Keratinocyte (primary cell): ENCODE results near the gene LNPEP. TPM values are rescaled to one million over a fixed set of nuclear protein-coding genes. Genes with fewer than 3 reads are reported as not detected.
A peak's percentile ranks its signal among the peaks of the same experiment; 100 is the strongest.

Source experiments
- DNase-seq: peaks from one replicate; pipeline ENCODE4 v3.0.0-alpha.2; 2011; ENCODE audit warnings: low read depth, missing footprints, low spot score
- FAIRE-seq: peaks from 2 replicates; lab custom pipeline; 2011; peaks lifted over from hg19 to GRCh38; lab: Jason Lieb, UNC
- H2AFZ ChIP-seq: 2 replicates; pipeline ENCODE4 v1.6.0; 2012; ENCODE audit warnings: low read length, control low read depth, inconsistent platforms; ENCODE audit not compliant: control insufficient read depth
- H3K27ac ChIP-seq: 2 replicates; pipeline ENCODE4 v1.5.1; 2011; ENCODE audit warnings: low read length; ENCODE audit not compliant: control insufficient read depth, insufficient read depth
- H3K27me3 ChIP-seq: 3 replicates; pipeline ENCODE4 v1.6.0; 2011; ENCODE audit warnings: low read length; ENCODE audit not compliant: control insufficient read depth, insufficient read depth; ENCODE audit errors: extremely low read depth
- H3K36me3 ChIP-seq, 2 experiments: 2 replicates in 1 of 2; 3 replicates in 1 of 2; pipeline ENCODE4 v1.5.1; 2011; ENCODE audit warnings: low read length in 2 of 2, mild to moderate bottlenecking in 1 of 2; ENCODE audit not compliant: control insufficient read depth in 2 of 2, insufficient read depth in 2 of 2; ENCODE audit errors: extremely low read depth in 1 of 2
- H3K4me1 ChIP-seq: 3 replicates; pipeline ENCODE4 v1.5.1; 2011; ENCODE audit warnings: low read length; ENCODE audit not compliant: control insufficient read depth, insufficient read depth; ENCODE audit errors: extremely low read depth
- H3K4me2 ChIP-seq: 3 replicates; pipeline ENCODE4 v1.6.0; 2011; ENCODE audit warnings: low read depth, low read length; ENCODE audit not compliant: control insufficient read depth, insufficient read depth; ENCODE audit errors: extremely low read depth
- H3K4me3 ChIP-seq, 3 experiments: fragments of 200-600 bp in 1 of 3; sonication (generic) in 1 of 3; 2 replicates in 2 of 3; 3 replicates in 1 of 3; pipeline ENCODE4 v1.5.1; 2011 to 2016; ENCODE audit warnings: low read length in 3 of 3, mild to moderate bottlenecking in 3 of 3, control low read depth in 2 of 3, inconsistent platforms in 1 of 3, low read depth in 1 of 3, mixed read lengths in 1 of 3, mixed run types in 1 of 3, moderate library complexity in 1 of 3; ENCODE audit not compliant: control insufficient read depth in 2 of 3, insufficient read depth in 2 of 3; ENCODE audit errors: extremely low read depth in 1 of 3
- H3K79me2 ChIP-seq: 2 replicates; pipeline ENCODE4 v1.6.0; 2012; ENCODE audit warnings: low read length; ENCODE audit not compliant: control insufficient read depth, insufficient read depth
- H3K9ac ChIP-seq: 3 replicates; pipeline ENCODE4 v1.6.0; 2011; ENCODE audit warnings: low read length; ENCODE audit not compliant: control insufficient read depth, insufficient read depth; ENCODE audit errors: extremely low read depth
- H3K9me1 ChIP-seq: 3 replicates; pipeline ENCODE4 v1.6.0; 2011; ENCODE audit warnings: low read length; ENCODE audit not compliant: control insufficient read depth, insufficient read depth; ENCODE audit errors: extremely low read depth
- H3K9me3 ChIP-seq: 2 replicates; pipeline ENCODE4 v1.5.1; 2012; ENCODE audit warnings: low read depth, low read length; ENCODE audit not compliant: control insufficient read depth
- H4K20me1 ChIP-seq: 3 replicates; pipeline ENCODE4 v1.6.0; 2011; ENCODE audit warnings: low read length; ENCODE audit not compliant: control insufficient read depth, insufficient read depth; ENCODE audit errors: extremely low read depth
- EZH2 ChIP-seq: IDR thresholded peaks from one replicate; pipeline ENCODE4 v1.6.1; 2012; ENCODE audit warnings: inconsistent platforms, mild to moderate bottlenecking, low read length, moderate library complexity
- dilution Hi-C: fragments of 300-500 bp; cut with MboI; formaldehyde crosslinking; loops from one replicate; pipeline ENCODE4 v1.7.0; 2020; ENCODE audit warnings: low sequenced_read_pairs; ENCODE audit not compliant: extremely low pct_ligation_motif_present
- polyA plus RNA-seq, 5 experiments: library from polyadenylated mRNA; depleted of rRNA in 3 of 5; stranded (reverse) in 3 of 5; stranded (forward) in 1 of 5; unstranded in 1 of 5; fragments of >200 nt; gene quantifications; 1 replicate in 1 of 5; 2 replicates in 3 of 5; 3 replicates in 1 of 5; pipeline versions ENCODE4 v1.2.1 to v1.2.3, GENCODE V29; 2011 to 2012; ENCODE audit warnings: missing spikeins in 2 of 5, low read depth in 1 of 5, low replicate concordance in 1 of 5
- TF ChIP-seq, protein P1 (sequence below), 3 experiments: IDR thresholded peaks in 1 of 3; conservative IDR thresholded peaks in 1 of 3; optimal IDR thresholded peaks in 1 of 3; 2 replicates in 2 of 3; 3 replicates in 1 of 3; pipeline versions ENCODE3 to v1.5.1; 2011; ENCODE audit warnings: low read length in 3 of 3, mild to moderate bottlenecking in 3 of 3, moderate library complexity in 2 of 3, control low read depth in 1 of 3, inconsistent platforms in 1 of 3; ENCODE audit not compliant: insufficient read depth in 2 of 3; ENCODE audit errors: extremely low read depth in 1 of 3

LNPEP gene
- polyA plus RNA-seq, 1 donor (not counting 4 experiments of a cell fraction or from before 2014, with no cell fraction given) = 26.6 TPM

DNA sequence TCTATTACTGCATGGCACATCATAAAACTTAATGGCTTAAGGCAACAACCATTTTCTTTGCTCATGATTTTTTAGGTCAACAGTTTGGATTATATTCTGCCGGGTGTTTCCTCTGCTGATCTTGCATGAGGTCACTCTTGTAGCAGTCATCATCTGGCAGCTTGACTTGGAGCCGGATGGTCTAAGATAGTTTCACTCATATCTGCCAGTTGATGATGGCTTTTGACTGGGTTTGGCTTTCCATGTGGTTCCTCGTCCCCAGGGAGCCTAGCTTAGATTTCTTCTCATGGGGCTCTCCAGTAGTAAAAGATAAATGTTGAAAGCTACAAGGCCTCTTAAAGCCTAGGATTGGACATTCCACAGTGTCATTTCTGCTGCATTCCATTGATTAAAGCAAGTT lies 27.4 kb downstream of the LNPEP start:
- H3K4me3 ChIP-seq = no peak overlapping the region
- H2AFZ ChIP-seq = peak overlapping the region; percentile 22
- FAIRE-seq (peak; percentile 91), DNase-seq (peak; percentile 15)
- no peak overlapping the region for H3K9ac ChIP-seq
- H3K9me1 ChIP-seq = no peaks in the 10 kb centered on the region
- H3K27me3 ChIP-seq = no peaks in the 10 kb centered on the region
- H3K4me1 ChIP-seq = peaks cover 33% of the 10 kb centered on the region
- H3K4me2 ChIP-seq = peak overlapping the region; percentile 76
- no peaks in the 10 kb centered on the region for H4K20me1 ChIP-seq
- dilution Hi-C loops = no loop called here
- no peaks in the 10 kb centered on the region for H3K9me3 ChIP-seq
- H3K36me3 ChIP-seq = no peaks in the 10 kb centered on the region
- peak overlapping the region; percentile 71 for H3K27ac ChIP-seq
- peaks cover 50% of the 10 kb centered on the region for H3K79me2 ChIP-seq
- no peak for TF ChIP-seq EZH2
- TF ChIP-seq, protein P1, sequence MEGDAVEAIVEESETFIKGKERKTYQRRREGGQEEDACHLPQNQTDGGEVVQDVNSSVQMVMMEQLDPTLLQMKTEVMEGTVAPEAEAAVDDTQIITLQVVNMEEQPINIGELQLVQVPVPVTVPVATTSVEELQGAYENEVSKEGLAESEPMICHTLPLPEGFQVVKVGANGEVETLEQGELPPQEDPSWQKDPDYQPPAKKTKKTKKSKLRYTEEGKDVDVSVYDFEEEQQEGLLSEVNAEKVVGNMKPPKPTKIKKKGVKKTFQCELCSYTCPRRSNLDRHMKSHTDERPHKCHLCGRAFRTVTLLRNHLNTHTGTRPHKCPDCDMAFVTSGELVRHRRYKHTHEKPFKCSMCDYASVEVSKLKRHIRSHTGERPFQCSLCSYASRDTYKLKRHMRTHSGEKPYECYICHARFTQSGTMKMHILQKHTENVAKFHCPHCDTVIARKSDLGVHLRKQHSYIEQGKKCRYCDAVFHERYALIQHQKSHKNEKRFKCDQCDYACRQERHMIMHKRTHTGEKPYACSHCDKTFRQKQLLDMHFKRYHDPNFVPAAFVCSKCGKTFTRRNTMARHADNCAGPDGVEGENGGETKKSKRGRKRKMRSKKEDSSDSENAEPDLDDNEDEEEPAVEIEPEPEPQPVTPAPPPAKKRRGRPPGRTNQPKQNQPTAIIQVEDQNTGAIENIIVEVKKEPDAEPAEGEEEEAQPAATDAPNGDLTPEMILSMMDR (optimal IDR thresholded peaks at IDR 0.05 in 1 of 3, IDR thresholded peaks at IDR 0.05 in 1 of 3, conservative IDR thresholded peaks at IDR 0.05 in 1 of 3; ENCODE audit: extremely low read depth in 1 of 3, insufficient read depth in 2 of 3, low read length in 3 of 3) = no peak

DNA sequence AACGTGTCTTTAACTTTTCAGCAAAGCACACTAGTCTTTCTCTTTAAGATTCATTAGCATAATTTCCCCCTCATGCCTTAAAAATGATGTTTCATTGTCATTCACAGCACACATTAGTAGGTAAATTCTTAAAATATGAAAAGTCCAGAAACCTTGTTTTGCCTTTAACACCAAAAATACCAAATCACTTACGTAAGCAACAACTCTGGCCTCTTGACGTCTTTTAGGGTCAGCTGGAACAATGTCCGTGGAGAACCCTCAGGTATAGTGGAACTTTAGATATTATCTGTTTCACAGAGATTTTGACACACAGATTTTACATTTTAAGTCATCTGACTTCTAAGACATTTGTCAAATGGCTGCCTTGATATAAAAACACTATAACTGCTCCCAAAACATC lies 30.9 kb downstream of the LNPEP start:
- Histone ChIP-seq H3K27ac (no peak overlapping the region), H3K4me3 (no peak overlapping the region), H3K4me1 (peaks cover 32% of the 10 kb centered on the region), H2AFZ (no peak overlapping the region), H3K27me3 (no peaks in the 10 kb centered on the region), H4K20me1 (no peaks in the 10 kb centered on the region), H3K9me1 (no peaks in the 10 kb centered on the region), H3K9me3 (no peaks in the 10 kb centered on the region), H3K79me2 (peaks cover 62% of the 10 kb centered on the region), H3K36me3 (no peaks in the 10 kb centered on the region), H3K9ac (no peak overlapping the region), H3K4me2 (no peak overlapping the region)
- DNase-seq = no peak
- no peak for TF ChIP-seq EZH2
- TF ChIP-seq, protein P1 (optimal IDR thresholded peaks at IDR 0.05 in 1 of 3, IDR thresholded peaks at IDR 0.05 in 1 of 3, conservative IDR thresholded peaks at IDR 0.05 in 1 of 3; ENCODE audit: extremely low read depth in 1 of 3, insufficient read depth in 2 of 3, low read length in 3 of 3) = no peak
- dilution Hi-C loops = no loop called here
- FAIRE-seq = no peak
